Stimulated activated naive CD8-positive, alpha-beta T cell treated with anti-CD3 and anti-CD28 coated beads, Interleukin-15, amount 100 ng/mL, for 72 hours (primary cell): ENCODE data around the gene CADPS.

Source experiments
- ATAC-seq: fragments of 150-1000 bp; cut with Tn5 transposase; 2 replicates; pipeline ENCODE4 v1.10.0; 2021; ENCODE audit warnings: mild to moderate bottlenecking, moderate library complexity
- DNase-seq, 2 donors: peaks; one replicate each; pipeline ENCODE4 v3.0.0; 2021 to 2022
- H3K27ac Mint-ChIP-seq, 2 donors: one replicate each; pipeline ENCODE4 v1.8.0; 2022; ENCODE audit warnings: mild to moderate bottlenecking in 2 of 2, mixed read lengths in 2 of 2, moderate library complexity in 2 of 2
- H3K27me3 Mint-ChIP-seq: one replicate; pipeline ENCODE4 v1.8.0; 2022; ENCODE audit warnings: mixed read lengths
- H3K4me1 Mint-ChIP-seq: one replicate; pipeline ENCODE4 v1.8.0; 2022; ENCODE audit warnings: mild to moderate bottlenecking, mixed read lengths
- H3K4me3 Mint-ChIP-seq, 2 donors: one replicate each; pipeline ENCODE4 v1.8.0; 2022; ENCODE audit warnings: mild to moderate bottlenecking in 2 of 2, mixed read lengths in 2 of 2, moderate library complexity in 1 of 2
- H3K9me3 Mint-ChIP-seq, 2 donors: one replicate each; pipeline ENCODE4 v1.8.0; 2022; ENCODE audit warnings: mixed read lengths in 2 of 2

Gene CADPS

DNA sequence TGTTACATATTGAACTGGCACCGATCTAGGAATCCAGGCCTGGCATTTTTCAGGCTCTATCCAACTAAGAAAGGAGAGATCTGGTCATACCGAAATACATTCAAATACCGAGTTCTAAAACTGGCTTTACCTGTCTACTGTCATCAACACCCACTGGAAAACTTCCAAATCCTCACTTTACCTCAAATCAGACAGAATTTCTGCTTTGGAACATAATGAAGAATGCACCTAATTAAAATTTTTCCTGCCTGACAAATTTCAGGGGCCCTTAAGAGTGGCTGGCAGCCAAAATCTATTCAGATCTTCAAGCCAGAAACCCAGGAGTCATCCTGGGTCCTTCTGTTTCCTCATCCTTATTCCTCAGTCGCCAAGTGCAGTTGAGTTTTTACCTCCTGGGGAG, 303.3 kb downstream of the CADPS start:
- ATAC-seq (no peak), DNase-seq (no peak)

DNA sequence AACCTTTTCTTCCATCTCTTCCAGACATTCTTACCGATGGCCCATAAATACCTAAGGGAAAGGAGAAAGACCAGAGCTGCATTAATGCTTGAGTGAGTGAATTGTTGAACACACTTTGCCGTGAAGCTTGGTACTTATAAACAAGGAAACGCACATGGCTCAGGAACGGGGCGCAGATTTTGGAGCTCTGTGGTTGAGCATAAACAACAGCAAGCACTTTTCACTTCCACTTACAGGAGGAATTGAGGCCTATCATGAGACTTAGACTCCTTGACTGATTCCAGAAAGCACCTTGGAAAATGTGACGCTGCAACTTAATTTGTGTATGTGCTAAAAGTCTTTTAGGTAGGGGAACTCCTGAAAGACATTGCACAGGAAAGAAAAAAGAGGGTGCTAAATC, 304.3 kb downstream of the CADPS start:
- H3K27me3 Mint-ChIP-seq = peaks cover 25% of the 10 kb centered on the region
- H3K4me1 Mint-ChIP-seq = no peaks in the 10 kb centered on the region
- ATAC-seq = no peak

More for the DNA sequence above, 303.3 kb downstream of the CADPS start:
- H3K9me3 Mint-ChIP-seq = no peaks in the 10 kb centered on the region
- peaks cover 25% of the 10 kb centered on the region for H3K27me3 Mint-ChIP-seq
- no peak overlapping the region for H3K4me3 Mint-ChIP-seq
- H3K4me1 Mint-ChIP-seq = no peaks in the 10 kb centered on the region
- no peak overlapping the region for H3K27ac Mint-ChIP-seq

DNA sequence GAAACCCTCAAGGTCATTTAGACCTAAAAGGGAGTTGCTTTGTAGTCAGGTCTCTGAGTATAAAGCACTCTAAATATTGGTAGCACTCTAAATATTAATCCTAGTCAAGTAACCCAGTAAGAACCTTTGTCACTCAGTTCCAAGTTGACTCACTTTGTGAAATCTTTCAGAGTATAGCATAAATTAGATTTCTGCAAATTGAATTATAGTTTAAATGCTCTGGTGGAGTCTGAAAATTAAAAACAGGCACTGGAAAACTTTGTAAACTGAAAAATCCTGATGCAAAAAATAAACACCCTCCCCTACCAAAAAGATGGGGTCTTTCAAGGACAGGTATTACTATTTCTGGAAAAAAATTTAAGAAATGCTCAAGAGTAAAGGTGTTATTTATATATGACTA, 305.6 kb downstream of the CADPS start:
- H3K27me3 Mint-ChIP-seq = peaks cover 23% of the 10 kb centered on the region

More for the DNA sequence above, 304.3 kb downstream of the CADPS start:
- H3K9me3 Mint-ChIP-seq = no peaks in the 10 kb centered on the region
- no peak for DNase-seq
- no peak overlapping the region for H3K4me3 Mint-ChIP-seq
- H3K27ac Mint-ChIP-seq = no peak overlapping the region

DNA sequence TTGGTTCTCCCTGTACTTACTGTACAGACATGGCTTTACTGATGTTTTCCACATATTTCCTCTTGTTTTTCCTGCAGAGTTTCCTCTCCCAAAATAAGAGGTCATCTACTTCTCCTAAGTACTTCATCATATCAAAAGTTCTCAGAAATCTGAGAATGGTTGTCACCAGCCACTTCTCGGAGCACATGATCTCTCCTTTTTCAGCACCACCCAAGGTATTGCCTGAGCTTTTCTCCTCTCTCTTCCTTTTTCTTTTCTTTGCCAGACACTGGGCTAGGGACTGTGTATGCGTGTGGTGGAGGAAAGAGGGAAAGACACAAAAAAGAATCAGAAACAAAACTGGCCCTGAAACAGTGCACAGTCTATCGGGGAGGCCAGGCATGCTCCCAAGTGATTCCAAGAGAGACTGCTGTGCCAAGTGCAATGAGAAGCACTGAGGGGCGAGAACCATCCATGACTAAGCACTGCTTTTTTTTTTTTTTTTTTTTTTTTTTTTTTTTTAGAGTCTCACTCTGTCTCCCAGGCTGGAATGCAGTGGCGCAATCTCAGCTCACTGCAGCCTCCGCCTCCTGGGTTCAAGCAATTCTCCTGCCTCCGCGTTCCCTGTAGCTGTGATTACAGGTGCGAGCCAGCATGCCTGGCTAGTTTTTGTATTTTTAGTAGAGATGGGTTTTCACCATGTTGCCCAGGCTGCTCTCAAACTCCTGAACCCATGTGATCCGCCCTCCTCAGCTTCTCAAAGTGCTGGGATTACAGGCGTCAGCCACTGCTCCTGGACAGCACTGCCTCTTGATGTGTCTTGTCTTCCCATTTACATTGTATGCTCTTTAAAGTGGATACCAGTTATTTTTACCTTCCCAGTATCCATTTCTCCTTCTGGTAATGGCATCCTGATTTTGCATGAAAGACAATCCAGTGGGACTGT, 307.9 kb downstream of the CADPS start:
- H3K27ac Mint-ChIP-seq = no peak overlapping the region
- H3K27me3 Mint-ChIP-seq = peaks cover 5% of the 10 kb centered on the region
- no peak for ATAC-seq
- no peaks in the 10 kb centered on the region for H3K9me3 Mint-ChIP-seq
- H3K4me3 Mint-ChIP-seq = no peak overlapping the region
- H3K4me1 Mint-ChIP-seq = no peaks in the 10 kb centered on the region
- no peak for DNase-seq

More for the DNA sequence above, 305.6 kb downstream of the CADPS start:
- no peaks in the 10 kb centered on the region for H3K9me3 Mint-ChIP-seq
- H3K4me3 Mint-ChIP-seq = no peak overlapping the region
- ATAC-seq (no peak), DNase-seq (no peak)
- H3K4me1 Mint-ChIP-seq = no peaks in the 10 kb centered on the region
- H3K27ac Mint-ChIP-seq = no peak overlapping the region

DNA sequence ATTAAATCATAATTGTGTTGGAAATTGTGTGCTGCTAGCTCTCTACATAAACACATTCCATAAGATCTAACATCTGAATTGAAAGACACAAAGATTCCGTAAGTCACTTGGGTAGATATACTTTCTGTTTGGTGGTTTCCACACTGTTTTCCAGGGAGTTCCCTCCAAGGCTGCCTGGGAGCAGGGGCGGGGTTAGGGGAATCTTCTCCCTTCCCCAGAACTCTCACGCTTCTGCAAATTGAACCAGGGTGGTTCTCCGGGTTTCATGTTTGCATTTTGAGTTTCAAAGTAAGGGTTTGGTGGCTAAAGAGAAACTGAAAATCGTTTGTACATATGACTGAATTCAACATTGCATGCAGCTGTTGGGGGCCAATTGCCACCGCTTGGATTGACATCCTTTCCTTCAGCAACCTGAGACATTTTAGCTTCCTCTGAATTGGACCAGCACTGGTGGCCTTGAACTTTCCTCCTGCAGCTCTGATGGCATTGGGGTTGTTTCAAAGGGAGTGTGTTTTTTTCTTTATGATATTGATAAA, 309.1 kb downstream of the CADPS start:
- H3K27ac Mint-ChIP-seq = no peak overlapping the region
- peaks cover 8% of the 10 kb centered on the region for H3K27me3 Mint-ChIP-seq
- H3K4me1 Mint-ChIP-seq = no peaks in the 10 kb centered on the region
- DNase-seq (no peak), ATAC-seq (no peak)
- no peaks in the 10 kb centered on the region for H3K9me3 Mint-ChIP-seq
- H3K4me3 Mint-ChIP-seq = no peak overlapping the region

DNA sequence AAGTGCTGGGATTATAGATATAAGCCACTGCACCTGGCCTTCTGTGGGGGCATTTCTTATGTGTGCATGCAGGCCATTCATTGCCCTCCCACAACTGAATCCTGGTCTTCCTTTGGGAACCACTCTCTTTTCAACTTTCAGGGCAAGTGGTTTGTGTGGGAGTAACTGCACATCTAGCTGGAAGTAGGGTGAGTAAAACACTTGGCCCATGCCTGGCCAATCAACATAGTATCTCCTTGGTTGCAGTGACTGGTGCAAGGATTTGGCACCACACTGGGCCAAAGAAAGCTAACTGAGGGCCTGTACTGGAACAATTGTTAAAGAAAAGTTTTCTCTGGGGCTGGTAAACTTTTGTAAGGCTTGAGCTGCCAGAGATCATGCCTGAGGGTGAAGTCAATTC, 312.6 kb downstream of the CADPS start:
- no peak overlapping the region for H3K27ac Mint-ChIP-seq
- H3K27me3 Mint-ChIP-seq = peaks cover 8% of the 10 kb centered on the region
- no peak overlapping the region for H3K4me3 Mint-ChIP-seq
- no peaks in the 10 kb centered on the region for H3K4me1 Mint-ChIP-seq
- no peak for DNase-seq
- no peak for ATAC-seq
- H3K9me3 Mint-ChIP-seq = no peaks in the 10 kb centered on the region

DNA sequence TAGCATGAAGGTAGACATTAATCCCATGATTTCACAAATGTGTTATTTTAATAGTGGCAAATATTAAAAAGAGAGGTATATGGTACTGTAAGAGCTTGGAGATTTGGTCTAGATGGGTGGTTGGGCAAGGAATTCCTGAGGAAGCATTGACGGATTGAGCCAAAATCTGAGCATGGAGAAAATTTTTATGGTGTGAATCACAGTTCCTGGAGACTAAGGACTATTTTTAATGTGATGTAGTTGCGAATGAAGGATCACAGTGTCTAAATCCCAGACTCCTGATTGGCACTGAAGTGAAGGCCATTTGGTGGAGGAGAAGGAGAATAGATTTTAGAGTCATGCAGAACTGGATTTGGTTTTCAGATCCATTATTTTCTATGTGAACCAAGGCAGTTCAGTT, 313.2 kb downstream of the CADPS start:
- no peak overlapping the region for H3K4me3 Mint-ChIP-seq
- no peaks in the 10 kb centered on the region for H3K9me3 Mint-ChIP-seq
- ATAC-seq = no peak
- DNase-seq = no peak
- H3K4me1 Mint-ChIP-seq = no peaks in the 10 kb centered on the region
- H3K27me3 Mint-ChIP-seq = peaks cover 8% of the 10 kb centered on the region
- no peak overlapping the region for H3K27ac Mint-ChIP-seq

DNA sequence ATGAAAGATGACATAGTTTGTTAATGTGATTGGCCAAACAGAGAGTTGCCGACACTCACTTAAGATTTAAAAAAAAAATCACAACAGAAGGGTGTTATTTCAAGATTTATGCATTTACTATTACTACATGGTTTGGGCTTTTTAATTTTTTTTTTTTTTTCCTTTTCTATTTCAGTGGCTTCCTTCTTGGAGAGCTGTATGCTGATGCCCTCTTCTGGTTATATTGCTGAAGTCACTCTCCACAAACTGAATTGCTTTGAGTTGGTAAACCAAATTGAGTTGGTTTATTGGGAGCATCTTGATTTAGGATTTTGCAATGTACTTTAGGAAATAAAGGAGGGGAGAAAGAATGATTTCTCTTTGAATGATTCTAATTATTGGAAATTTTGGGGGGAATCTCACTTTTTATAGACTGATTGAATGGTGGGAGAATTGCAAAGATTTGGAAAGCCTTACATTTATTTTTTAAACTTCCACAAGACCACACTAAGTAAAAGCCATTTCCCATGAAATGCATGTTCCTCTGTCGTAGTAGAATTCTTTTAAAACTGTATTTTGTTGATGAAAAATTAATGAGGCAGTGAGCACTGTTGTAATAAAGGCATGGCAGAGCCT, 315.3 kb downstream of the CADPS start:
- H3K9me3 Mint-ChIP-seq = no peaks in the 10 kb centered on the region
- ATAC-seq = no peak
- H3K27ac Mint-ChIP-seq = no peak overlapping the region
- no peaks in the 10 kb centered on the region for H3K4me1 Mint-ChIP-seq
- H3K4me3 Mint-ChIP-seq = no peak overlapping the region
- peaks cover 8% of the 10 kb centered on the region for H3K27me3 Mint-ChIP-seq
- DNase-seq = no peak

DNA sequence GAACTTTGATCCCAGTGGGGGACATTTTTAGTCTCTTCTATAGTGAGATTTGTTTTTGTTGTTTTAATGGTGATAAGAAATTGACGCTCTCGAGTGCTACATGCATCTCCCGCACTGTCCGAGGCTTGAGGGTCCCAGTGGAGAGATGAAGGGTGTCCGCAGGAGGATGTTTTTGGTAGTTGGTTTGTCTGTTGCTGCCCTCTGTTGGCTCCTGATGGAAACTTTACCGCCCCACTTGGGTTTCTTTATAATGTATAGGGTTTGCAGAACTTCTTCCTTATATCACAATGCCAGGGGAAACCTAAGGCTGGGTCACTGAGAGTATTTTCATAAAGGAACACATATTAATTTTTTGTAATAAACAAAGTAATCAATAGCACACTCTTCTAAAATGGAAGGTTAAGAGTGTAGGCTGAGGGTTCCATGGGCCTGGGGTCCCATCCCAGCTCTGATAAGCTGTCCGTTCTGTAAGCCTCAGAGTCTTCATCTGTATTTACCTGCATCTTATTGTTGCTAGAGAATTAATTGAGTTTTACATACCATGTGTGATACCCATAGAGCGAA, 316.6 kb downstream of the CADPS start:
- Mint-ChIP-seq H3K9me3 (no peaks in the 10 kb centered on the region), H3K4me3 (no peak overlapping the region), H3K27me3 (peaks cover 8% of the 10 kb centered on the region), H3K27ac (no peak overlapping the region), H3K4me1 (no peaks in the 10 kb centered on the region)
- DNase-seq (no peak), ATAC-seq (no peak)

DNA sequence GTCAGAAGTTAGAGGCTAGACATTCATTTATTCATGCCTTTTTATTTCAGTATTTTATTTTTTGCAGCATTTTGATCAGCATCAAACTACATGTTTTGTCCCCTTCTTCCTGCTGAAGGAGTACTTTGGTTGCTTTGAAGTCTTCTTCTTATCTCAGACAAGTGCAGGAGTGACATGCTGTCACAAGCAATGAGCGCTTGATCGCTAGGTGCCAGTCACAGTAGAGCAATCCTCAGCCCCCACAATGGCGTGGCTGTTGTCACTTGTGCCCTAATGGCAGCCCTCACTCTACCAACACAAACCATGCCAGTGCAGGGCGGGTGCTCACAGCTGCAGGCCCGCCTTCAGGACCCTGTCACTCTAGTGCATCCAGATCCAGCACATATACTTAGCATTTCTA, 317.2 kb downstream of the CADPS start:
- Mint-ChIP-seq H3K4me3 (no peak overlapping the region), H3K27me3 (peaks cover 8% of the 10 kb centered on the region), H3K4me1 (no peaks in the 10 kb centered on the region), H3K27ac (no peak overlapping the region), H3K9me3 (no peaks in the 10 kb centered on the region)
- no peak for ATAC-seq
- DNase-seq = no peak

DNA sequence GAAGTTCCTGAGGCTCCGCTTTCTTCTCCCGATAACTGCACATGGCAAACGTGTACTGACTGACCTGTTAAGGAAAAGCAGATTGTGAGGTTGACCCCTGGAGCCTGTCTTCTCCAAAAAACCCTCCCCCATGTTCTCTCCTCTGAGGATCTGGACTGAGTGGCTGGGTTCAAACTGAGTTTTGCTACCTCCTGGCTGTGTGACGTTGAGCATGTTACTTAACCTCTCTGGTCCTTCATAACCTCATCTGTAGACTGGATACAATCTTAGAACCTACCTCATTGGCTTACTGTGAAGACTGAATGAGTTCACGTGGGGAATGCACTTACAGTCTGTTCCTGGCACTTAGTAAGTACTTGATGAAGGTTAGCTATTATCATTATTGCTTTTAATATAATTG, 317.8 kb downstream of the CADPS start:
- DNase-seq (no peak), ATAC-seq (no peak)
- H3K4me1 Mint-ChIP-seq = no peaks in the 10 kb centered on the region
- no peak overlapping the region for H3K4me3 Mint-ChIP-seq
- peaks cover 8% of the 10 kb centered on the region for H3K27me3 Mint-ChIP-seq
- H3K27ac Mint-ChIP-seq = no peak overlapping the region
- H3K9me3 Mint-ChIP-seq = no peaks in the 10 kb centered on the region

DNA sequence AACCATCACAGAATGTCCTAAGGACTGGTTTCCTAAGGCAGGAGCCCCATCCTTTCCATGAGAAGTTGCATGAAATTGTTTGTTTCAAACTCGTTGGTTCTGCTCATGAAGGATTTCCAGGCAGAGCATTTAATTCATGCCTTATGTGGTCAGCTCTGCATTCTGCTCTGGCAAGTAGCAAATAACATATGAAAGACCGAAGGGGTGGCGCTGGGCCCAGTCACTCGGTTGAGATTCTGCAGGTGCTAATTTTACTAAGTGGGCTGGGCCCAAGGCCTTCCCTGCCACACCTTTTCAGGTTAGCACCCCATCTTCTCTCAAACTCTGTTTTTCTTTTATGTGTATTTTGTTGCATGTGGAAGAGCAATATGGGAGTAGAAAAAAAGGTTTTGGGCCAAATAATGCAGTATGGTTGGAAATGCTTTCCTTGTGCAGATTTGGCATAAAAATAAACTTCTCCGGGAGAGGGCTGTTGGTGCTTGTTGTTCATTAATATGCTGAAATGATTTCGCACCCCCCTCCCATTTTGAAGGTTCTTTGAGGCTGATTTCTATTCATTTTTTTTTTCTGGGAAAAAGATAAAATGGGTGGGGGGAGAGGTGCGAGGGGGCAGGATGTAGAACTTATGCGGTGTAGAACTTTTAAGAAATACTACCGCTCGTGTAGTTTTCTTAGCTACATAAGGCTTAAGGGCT, 318.9 kb downstream of the CADPS start:
- H3K4me1 Mint-ChIP-seq = no peaks in the 10 kb centered on the region
- peaks cover 7% of the 10 kb centered on the region for H3K27me3 Mint-ChIP-seq
- DNase-seq = no peak
- H3K9me3 Mint-ChIP-seq = no peaks in the 10 kb centered on the region
- ATAC-seq = no peak
- H3K4me3 Mint-ChIP-seq = no peak overlapping the region
- H3K27ac Mint-ChIP-seq = no peak overlapping the region

DNA sequence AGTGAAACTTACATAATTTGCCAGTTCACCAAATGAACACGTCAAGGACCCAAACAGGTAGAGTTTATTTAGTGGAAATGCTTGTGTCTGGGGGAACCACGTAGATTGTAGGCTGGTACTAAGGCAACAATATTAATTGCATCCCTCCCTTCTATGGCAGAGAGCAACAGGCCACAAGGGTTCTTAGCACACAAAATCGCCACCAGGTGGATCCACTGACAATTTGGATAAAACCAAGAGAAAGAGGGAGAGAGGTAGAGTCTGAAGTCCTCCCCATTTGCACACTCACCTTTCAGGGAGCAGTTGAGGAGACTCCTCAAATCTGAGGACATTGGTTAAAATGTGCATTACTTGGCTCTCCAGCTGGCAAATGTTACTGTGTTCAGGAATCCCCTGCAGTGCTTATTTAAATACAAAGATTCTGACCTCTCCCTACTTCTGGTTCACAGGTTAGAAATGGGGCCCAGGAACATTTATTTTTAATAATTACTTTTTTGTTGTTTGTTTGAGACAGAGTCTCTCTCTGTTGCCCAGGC, 320.9 kb downstream of the CADPS start:
- DNase-seq = no peak
- H3K9me3 Mint-ChIP-seq = no peaks in the 10 kb centered on the region
- no peak overlapping the region for H3K4me3 Mint-ChIP-seq
- H3K27ac Mint-ChIP-seq = no peak overlapping the region
- H3K4me1 Mint-ChIP-seq = no peaks in the 10 kb centered on the region
- peaks cover 18% of the 10 kb centered on the region for H3K27me3 Mint-ChIP-seq
- ATAC-seq = no peak

DNA sequence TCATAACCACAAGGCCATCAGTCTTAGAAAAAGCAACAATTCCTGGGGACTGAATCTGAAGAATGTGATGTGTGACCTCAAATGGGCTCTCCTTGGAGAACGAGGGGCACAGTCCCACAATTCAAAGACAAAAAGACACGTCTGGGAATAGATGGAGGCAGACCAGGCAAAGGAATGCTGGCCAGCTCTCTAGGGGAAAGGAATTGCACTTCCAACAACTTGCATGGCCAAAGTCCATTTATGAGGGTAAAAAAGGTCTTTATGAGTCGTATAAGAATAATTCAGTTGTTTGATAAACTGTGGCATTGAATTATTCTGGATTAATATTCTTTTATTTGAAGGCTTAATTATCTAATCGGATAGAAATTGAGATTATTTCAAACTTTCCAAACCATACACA, 321.4 kb downstream of the CADPS start:
- ATAC-seq = no peak
- Mint-ChIP-seq H3K4me1 (no peaks in the 10 kb centered on the region), H3K27me3 (peaks cover 18% of the 10 kb centered on the region), H3K27ac (no peak overlapping the region), H3K9me3 (no peaks in the 10 kb centered on the region), H3K4me3 (no peak overlapping the region)
- no peak for DNase-seq

DNA sequence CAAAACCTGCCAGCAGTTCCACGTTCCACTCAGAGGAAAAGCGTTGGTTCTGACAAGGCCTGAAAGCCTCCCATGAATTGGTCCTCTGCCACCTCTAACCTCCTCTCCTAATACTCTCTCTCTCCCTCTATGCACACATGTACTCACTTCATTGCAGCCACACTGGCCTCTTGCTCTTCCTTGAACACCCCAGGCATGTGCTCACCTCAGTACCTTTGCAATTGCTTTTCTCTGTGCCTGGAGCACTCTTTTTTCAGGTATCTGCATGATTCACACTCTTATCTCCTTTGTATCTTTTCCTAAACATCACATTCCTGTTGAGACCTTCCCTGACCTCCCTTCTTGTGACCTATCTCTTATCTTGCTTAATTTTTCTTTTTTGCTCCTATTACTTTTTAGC, 323.7 kb downstream of the CADPS start:
- H3K27me3 Mint-ChIP-seq = peaks cover 18% of the 10 kb centered on the region

More for the DNA sequence above, 323.7 kb downstream of the CADPS start:
- DNase-seq = no peak
- no peak for ATAC-seq
- Mint-ChIP-seq H3K4me1 (no peaks in the 10 kb centered on the region), H3K27ac (no peak overlapping the region), H3K9me3 (no peaks in the 10 kb centered on the region), H3K4me3 (no peak overlapping the region)
